PC-9 (cell line): ENCODE measurements around the gene GOLGA6L2. TPM values are rescaled to one million over a fixed set of nuclear protein-coding genes. Genes with fewer than 3 reads are reported as not detected.

Experiments used
- Bru-seq: library from RNA; stranded (reverse); fragments of 400-500 nt; gene quantifications from one replicate; lab custom pipeline; 2021; lab: Mats Ljungman, UMichigan
- BruChase-seq, 2 experiments: library from RNA; stranded (reverse); fragments of 400-500 nt; gene quantifications; one replicate each; lab custom pipeline; 2021; lab: Mats Ljungman, UMichigan
- BruUV-seq: library from RNA; stranded (reverse); fragments of 400-500 nt; replicated peaks from 2 replicates; lab custom pipeline; 2021; lab: Mats Ljungman, UMichigan
- CTCF ChIA-PET: fragments of 300-600 bp; sonication (Branson Sonifier 250); formaldehyde crosslinking; loops from one replicate; lab custom pipeline; 2022; ENCODE audit warnings: antibody characterized with exemption; lab: Charles Lee
- POLR2A ChIA-PET: fragments of 300-600 bp; sonication (Branson Sonifier 250); formaldehyde crosslinking; loops from one replicate; lab custom pipeline; 2022; ENCODE audit warnings: antibody characterized with exemption; ENCODE audit not compliant: unreplicated experiment; lab: Charles Lee
- DNase-seq, 2 experiments: peaks; one replicate each; pipeline versions ENCODE4 v3.0.0 to v3.0.0-alpha.2; 2015 to 2022; ENCODE audit warnings: mixed read lengths in 1 of 2
- H2AFZ ChIP-seq: fragments of 200-600 bp; sonication (generic); 2 replicates; pipeline ENCODE4 v1.8.1; 2017; ENCODE audit warnings: antibody characterized with exemption
- H3F3A ChIP-seq: fragments of 200-600 bp; sonication (generic); 2 replicates; pipeline ENCODE4 v1.8.1; 2017; ENCODE audit warnings: antibody characterized with exemption, mild to moderate bottlenecking, low read depth; ENCODE audit not compliant: insufficient read depth
- H3K27ac ChIP-seq: fragments of 200-600 bp; sonication (generic); 2 replicates; pipeline ENCODE4 v1.6.1; 2016; ENCODE audit warnings: mixed run types
- H3K27me3 ChIP-seq: fragments of 200-600 bp; sonication (generic); 2 replicates; pipeline ENCODE4 v1.6.1; 2016; ENCODE audit warnings: low read depth, mixed run types; ENCODE audit not compliant: insufficient read depth
- H3K36me3 ChIP-seq: fragments of 200-600 bp; sonication (generic); 2 replicates; pipeline ENCODE4 v1.6.1; 2016; ENCODE audit warnings: low read depth, mixed run types
- H3K4me1 ChIP-seq: fragments of 200-600 bp; sonication (generic); replicated peaks from 2 replicates; pipeline ENCODE4 v1.6.1; 2016; ENCODE audit warnings: mixed run types; ENCODE audit not compliant: insufficient read depth
- H3K4me2 ChIP-seq: fragments of 200-600 bp; sonication (generic); 2 replicates; pipeline ENCODE4 v1.6.1; 2017; ENCODE audit warnings: mixed run types
- H3K4me3 ChIP-seq: fragments of 200-600 bp; sonication (generic); 2 replicates; pipeline ENCODE4 v1.6.1; 2016; ENCODE audit warnings: mixed run types
- H3K79me2 ChIP-seq: fragments of 200-600 bp; sonication (generic); 2 replicates; pipeline ENCODE4 v1.6.1; 2017; ENCODE audit warnings: low read depth, mixed run types
- H3K9me2 ChIP-seq: fragments of 200-600 bp; sonication (generic); 2 replicates; pipeline ENCODE4 v1.8.1; 2017; ENCODE audit warnings: mild to moderate bottlenecking; ENCODE audit not compliant: insufficient read depth
- H3K9me3 ChIP-seq: fragments of 200-600 bp; sonication (generic); 2 replicates; pipeline ENCODE4 v1.8.1; 2016; ENCODE audit warnings: low read depth; ENCODE audit not compliant: insufficient read depth
- H4K20me1 ChIP-seq: fragments of 200-600 bp; sonication (generic); 2 replicates; pipeline ENCODE4 v1.8.1; 2017; ENCODE audit not compliant: insufficient read depth
- EZH2 ChIP-seq: fragments of 200-600 bp; sonication (generic); IDR thresholded peaks from 2 replicates; pipeline ENCODE4 v1.8.0; 2017; ENCODE audit warnings: antibody characterized with exemption, low read depth
- intact Hi-C: fragments of 100-400 bp; cut with micrococcal nuclease; formaldehyde crosslinking; loops from one replicate; pipeline ENCODE4 v1.10.0; 2022; ENCODE audit not compliant: unreplicated experiment
- long read RNA-seq: library from polyadenylated mRNA; stranded (forward); transcript quantifications from one replicate; pipeline ENCODE4 v2.0.0, GENCODE V29; 2022
- total RNA-seq: library from RNA; stranded (reverse); gene quantifications from 2 replicates; pipeline ENCODE4 v1.2.3, GENCODE V29; 2021
- TF ChIP-seq, protein P1 (sequence below): fragments of 200-600 bp; sonication (generic); conservative IDR thresholded peaks from 2 replicates; pipeline ENCODE4 v1.6.1; 2017; ENCODE audit warnings: mixed run types, antibody characterized with exemption, mild to moderate bottlenecking, moderate library complexity

GOLGA6L2 gene, protein sequence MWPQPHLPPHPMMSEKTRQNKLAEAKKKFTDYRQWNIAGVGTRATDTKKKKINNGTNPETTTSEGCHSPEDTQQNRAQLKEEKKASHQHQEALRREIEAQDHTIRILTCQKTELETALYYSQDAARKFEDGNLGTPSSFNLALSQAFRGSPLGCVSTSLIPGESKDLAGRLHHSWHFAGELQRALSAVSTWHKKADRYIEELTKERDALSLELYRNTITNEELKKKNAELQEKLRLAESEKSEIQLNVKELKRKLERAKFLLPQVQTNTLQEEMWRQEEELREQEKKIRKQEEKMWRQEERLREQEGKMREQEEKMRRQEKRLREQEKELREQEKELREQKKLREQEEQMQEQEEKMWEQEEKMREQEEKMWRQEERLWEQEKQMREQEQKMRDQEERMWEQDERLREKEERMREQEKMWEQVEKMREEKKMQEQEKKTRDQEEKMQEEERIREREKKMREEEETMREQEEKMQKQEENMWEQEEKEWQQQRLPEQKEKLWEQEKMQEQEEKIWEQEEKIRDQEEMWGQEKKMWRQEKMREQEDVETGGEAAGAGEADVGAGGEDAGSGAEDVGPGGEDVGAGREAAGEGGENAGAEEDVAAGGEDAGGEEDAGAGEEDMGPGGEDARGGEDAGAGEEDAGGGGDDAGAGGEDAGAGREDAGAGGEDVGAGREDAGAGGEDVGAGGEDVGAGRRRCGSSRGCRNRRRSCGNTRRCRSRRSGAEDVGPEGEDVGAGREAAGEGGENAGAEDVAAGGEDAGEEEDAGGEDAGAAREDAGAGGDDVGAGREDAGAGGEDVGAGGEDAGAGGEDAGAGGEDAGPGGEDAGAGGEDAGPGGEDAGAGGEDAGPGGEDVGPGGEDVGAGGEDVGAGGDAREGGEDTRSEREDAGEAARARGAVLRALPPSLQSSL
- total RNA-seq (not detected in 2 replicates), Bru-seq, nascent RNA (not detected), BruChase-seq, experiment 1, labeled RNA remaining after a 2-hour chase (not detected), BruChase-seq, experiment 2, labeled RNA remaining after a 6-hour chase (not detected)
- long read RNA-seq = 0 reads

DNA sequence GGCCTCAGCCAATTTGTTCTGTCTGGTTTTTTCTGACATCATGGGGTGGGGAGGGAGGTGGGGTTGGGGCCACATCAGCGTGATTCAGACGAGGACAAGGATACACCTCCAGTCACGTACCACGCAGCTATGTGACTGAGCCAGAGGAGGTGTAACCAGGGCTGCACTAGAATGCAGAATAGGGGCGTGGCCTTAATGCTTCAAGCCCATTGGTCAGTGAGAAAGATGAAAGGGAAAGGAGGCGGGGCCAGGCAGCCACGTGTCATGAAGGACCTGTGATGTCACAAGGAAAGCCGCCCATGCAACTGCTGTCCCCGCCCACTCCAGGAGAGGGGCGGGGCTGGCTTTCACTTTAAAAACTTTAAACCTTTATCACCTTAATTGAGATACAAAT is at the start of gene GOLGA6L2:
Gene GOLGA6L2 (minus strand): TSS at position 137 of the 394 bp plus-strand sequence. CDS start 62 bp downstream, at position 75.
- no peaks in the 10 kb centered on the region for H3K9me3 ChIP-seq

DNA sequence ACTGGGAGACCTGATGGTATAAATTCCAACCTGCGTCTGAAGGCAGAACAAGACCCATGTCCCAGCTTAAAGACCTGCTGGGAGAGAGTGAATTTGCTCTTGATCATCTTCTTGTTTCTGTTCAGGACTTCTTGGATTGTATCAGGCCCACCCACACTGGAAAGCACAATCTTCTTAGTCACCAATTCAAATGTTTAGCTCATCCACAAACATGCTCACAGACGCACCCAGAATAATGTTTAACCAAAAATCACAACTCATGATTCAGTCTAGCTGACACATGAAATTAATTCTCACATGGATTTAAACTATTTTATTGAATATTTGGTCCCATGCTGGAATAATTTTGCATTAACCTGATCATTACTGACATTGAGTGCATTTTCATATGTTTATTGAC is 37.8 kb upstream of the GOLGA6L2 start:
- Histone ChIP-seq H3K9me2 (no peaks in the 10 kb centered on the region), H4K20me1 (no peaks in the 10 kb centered on the region), H3F3A (no peaks in the 10 kb centered on the region), H3K9me3 (no peaks in the 10 kb centered on the region), H3K4me3 (no peak overlapping the region), H3K4me2 (no peak overlapping the region), H3K79me2 (no peaks in the 10 kb centered on the region), H3K36me3 (no peaks in the 10 kb centered on the region), H3K27me3 (peaks cover 10% of the 10 kb centered on the region; the same call in 1 of the 2 replicates), H3K4me1 (no peaks in the 10 kb centered on the region), H2AFZ (no peak overlapping the region), H3K27ac (no peak overlapping the region)
- BruUV-seq = no TSS peak
- ChIA-PET POLR2A (no interaction called here), CTCF (no interaction called here)
- TF ChIP-seq, protein P1, sequence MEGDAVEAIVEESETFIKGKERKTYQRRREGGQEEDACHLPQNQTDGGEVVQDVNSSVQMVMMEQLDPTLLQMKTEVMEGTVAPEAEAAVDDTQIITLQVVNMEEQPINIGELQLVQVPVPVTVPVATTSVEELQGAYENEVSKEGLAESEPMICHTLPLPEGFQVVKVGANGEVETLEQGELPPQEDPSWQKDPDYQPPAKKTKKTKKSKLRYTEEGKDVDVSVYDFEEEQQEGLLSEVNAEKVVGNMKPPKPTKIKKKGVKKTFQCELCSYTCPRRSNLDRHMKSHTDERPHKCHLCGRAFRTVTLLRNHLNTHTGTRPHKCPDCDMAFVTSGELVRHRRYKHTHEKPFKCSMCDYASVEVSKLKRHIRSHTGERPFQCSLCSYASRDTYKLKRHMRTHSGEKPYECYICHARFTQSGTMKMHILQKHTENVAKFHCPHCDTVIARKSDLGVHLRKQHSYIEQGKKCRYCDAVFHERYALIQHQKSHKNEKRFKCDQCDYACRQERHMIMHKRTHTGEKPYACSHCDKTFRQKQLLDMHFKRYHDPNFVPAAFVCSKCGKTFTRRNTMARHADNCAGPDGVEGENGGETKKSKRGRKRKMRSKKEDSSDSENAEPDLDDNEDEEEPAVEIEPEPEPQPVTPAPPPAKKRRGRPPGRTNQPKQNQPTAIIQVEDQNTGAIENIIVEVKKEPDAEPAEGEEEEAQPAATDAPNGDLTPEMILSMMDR = no peak
- TF ChIP-seq EZH2 = no peak
- DNase-seq = no peak
- intact Hi-C loops = no loop called here

More for the DNA sequence above, at the start of gene GOLGA6L2:
- no peak within 1 kb of the TSS for H2AFZ ChIP-seq
- H3K27me3 ChIP-seq = peaks cover 12% of the 10 kb centered on the region; the same call in 1 of the 2 replicates
- no peaks in the 10 kb centered on the region for H3K79me2 ChIP-seq
- intact Hi-C loops = no loop called here
- no peak within 1 kb of the TSS for H3K4me2 ChIP-seq
- DNase-seq = peak in 1 of 2 experiments; percentile 35
- H4K20me1 ChIP-seq = no peaks in the 10 kb centered on the region
- ChIA-PET POLR2A (no interaction called here), CTCF (no interaction called here)
- H3K36me3 ChIP-seq = no peaks in the 10 kb centered on the region
- no peaks in the 10 kb centered on the region for H3K9me2 ChIP-seq
- no peaks in the 10 kb centered on the region for H3K4me1 ChIP-seq
- BruUV-seq = no TSS peak
- no peak within 1 kb of the TSS for H3K27ac ChIP-seq
- H3K4me3 ChIP-seq = no peak within 1 kb of the TSS
- H3F3A ChIP-seq = no peaks in the 10 kb centered on the region
- TF ChIP-seq EZH2 = no peak
- TF ChIP-seq, protein P1 = no peak

DNA sequence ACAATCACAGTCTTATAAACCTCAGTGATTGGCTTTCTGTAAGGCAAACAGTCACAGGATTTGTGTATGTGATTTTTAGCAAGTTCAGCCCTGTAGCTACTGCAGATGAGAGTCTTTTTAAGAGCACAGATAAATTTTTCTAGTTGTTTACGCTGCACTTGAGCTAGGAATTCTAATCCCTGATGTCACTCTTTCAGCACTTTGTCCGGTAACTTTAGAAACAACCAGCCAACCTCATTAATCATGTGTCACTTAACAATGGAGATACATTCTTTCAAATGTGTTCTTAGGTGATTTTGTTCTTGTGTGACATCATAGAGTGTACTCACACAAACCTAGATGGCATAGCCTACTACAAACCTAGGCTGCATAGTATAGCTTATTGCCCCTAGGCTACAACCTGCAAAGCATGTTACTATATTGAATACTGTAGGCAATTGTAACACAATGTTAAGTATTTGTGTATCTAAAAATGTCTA is 36.8 kb upstream of the GOLGA6L2 start:
- intact Hi-C loops = no loop called here
- Histone ChIP-seq H3K27ac (no peak overlapping the region), H3K4me2 (no peak overlapping the region), H4K20me1 (no peaks in the 10 kb centered on the region), H3K4me1 (no peaks in the 10 kb centered on the region), H2AFZ (no peak overlapping the region), H3K9me3 (no peaks in the 10 kb centered on the region), H3K79me2 (no peaks in the 10 kb centered on the region), H3K4me3 (no peak overlapping the region), H3K27me3 (peaks cover 16% of the 10 kb centered on the region), H3F3A (no peaks in the 10 kb centered on the region), H3K36me3 (no peaks in the 10 kb centered on the region), H3K9me2 (no peaks in the 10 kb centered on the region)
- DNase-seq = no peak
- BruUV-seq = no TSS peak
- ChIA-PET CTCF (no interaction called here), POLR2A (no interaction called here)
- no peak for TF ChIP-seq EZH2
- TF ChIP-seq, protein P1 = no peak
